GM12864 (cell line): Measurements from ENCODE around the gene SLC24A3.

Source experiments
- DNase-seq: peaks from one replicate; pipeline ENCODE4 v3.0.0-alpha.2; 2011; ENCODE audit warnings: low read depth
- H3K4me3 ChIP-seq: 2 replicates; pipeline ENCODE4 v1.5.1; 2011; ENCODE audit warnings: mild to moderate bottlenecking, low read depth, low read length, control low read depth
- TF ChIP-seq, protein P1 (sequence below): IDR thresholded peaks from 2 replicates; pipeline ENCODE4 v1.5.1; 2011; ENCODE audit warnings: low read depth, mild to moderate bottlenecking, moderate library complexity, low read length, control low read depth, inconsistent platforms; ENCODE audit errors: missing control alignments

SLC24A3 gene

DNA sequence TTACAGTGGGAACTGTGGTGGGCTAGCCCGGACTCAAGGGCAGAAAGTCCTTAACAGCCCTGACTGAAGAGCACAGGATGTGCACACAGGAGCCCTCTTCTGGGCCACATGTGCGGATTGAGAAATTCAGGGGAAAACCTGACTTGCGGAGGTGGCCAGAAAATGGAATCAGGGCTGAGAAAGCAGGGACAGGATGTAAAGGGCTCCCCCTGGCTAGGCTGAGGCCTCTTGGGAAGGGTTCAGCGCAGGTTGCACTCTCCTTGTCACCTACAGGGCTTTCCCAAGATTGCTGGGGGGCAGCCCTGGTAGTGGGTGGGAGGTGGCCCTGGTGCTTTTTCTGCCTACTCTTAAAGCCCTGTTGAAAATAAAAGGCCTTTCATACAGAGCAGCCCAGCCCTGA is 251.2 kb downstream of the SLC24A3 start:
- no peak for DNase-seq
- no peak overlapping the region for H3K4me3 ChIP-seq
- TF ChIP-seq, protein P1, sequence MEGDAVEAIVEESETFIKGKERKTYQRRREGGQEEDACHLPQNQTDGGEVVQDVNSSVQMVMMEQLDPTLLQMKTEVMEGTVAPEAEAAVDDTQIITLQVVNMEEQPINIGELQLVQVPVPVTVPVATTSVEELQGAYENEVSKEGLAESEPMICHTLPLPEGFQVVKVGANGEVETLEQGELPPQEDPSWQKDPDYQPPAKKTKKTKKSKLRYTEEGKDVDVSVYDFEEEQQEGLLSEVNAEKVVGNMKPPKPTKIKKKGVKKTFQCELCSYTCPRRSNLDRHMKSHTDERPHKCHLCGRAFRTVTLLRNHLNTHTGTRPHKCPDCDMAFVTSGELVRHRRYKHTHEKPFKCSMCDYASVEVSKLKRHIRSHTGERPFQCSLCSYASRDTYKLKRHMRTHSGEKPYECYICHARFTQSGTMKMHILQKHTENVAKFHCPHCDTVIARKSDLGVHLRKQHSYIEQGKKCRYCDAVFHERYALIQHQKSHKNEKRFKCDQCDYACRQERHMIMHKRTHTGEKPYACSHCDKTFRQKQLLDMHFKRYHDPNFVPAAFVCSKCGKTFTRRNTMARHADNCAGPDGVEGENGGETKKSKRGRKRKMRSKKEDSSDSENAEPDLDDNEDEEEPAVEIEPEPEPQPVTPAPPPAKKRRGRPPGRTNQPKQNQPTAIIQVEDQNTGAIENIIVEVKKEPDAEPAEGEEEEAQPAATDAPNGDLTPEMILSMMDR, result no peak

DNA sequence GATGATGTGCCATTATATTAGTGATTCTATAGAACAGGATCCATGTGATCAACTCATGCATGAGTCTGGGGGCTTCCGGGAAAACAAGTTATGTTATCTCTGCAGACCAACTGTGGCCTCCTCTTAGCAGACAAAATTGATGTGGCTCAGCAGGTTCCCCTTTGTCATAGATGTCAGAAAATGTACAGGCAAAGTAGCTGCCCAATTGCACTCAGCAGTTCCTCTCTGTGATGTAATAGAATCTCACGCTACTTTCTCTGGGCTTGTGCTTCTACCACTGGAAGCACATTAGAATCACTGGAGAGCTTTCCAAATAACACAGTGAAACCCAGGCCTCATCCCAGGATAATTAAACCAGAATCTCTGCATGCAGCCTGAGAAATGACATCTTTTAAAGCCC is 253.1 kb downstream of the SLC24A3 start:
- no peak for DNase-seq
- TF ChIP-seq, protein P1, result no peak
- H3K4me3 ChIP-seq, result no peak overlapping the region

DNA sequence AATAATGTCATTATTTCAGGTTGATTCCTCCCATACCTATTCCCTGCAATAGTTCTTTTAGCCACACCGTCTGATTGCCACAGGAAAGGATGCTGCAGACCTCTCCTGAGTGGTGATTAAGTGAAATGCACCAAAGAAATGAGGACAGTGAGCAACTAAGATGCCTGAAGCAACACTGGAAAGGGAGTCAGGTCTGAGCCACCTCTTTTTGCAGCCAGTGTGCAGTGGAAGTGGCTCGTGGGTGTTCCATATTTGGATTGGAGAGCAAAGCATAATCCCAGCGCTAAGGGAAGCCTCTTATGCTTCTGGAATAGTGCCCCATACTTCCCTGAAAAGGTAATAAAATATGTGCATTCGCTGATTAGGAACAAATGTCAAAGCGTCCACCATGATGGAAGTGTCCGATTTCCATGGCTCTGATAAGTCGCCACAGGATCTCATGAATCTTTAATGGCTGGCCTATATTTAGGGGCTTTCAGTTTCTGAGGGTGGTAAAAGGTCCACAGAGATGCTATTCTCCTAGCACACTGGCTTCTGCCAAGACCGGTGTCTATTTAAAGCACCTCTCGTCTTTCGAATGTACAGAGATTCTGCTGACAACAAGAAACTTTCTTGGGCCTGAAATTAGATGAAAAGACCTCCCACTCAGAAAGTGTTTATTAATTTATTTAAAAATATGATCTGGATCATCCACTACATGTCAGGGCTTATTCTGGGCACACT is 253.9 kb downstream of the SLC24A3 start:
- H3K4me3 ChIP-seq, result no peak overlapping the region
- TF ChIP-seq, protein P1, result no peak
- no peak for DNase-seq

DNA sequence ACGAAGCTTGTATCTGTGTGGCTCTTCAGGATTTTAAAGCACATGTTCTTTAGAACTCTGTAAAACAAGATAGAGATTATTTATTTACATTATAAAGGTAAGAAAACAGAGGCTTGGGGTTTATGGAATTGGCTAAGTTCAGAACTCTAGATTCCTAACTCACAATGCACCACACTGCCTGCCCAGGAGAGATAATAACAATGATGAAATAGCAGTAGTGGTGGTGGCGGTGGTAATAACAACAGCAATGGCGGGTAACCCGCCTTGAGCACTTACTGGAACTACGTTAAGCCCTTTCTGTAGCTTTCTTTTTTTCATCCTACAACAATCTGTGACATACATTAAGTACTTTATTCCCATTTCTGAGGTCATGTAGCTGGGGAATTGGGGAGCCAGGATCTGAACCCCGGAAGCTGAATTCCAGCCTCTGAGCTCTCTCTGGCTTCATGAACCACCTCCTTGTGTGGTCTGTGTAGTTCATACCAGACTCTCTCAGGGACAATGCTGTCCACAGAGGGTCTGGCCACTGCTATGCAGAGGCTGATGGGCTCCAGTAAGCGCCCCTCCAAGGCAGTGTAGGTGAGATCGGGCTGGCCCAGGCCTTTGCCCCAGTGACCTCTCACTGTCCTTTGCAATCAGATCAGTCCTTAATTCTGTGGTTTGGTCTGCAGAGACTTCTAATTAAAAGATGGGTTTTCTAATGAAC is 260.9 kb downstream of the SLC24A3 start:
- TF ChIP-seq, protein P1, result no peak
- no peak for DNase-seq
- no peak overlapping the region for H3K4me3 ChIP-seq

DNA sequence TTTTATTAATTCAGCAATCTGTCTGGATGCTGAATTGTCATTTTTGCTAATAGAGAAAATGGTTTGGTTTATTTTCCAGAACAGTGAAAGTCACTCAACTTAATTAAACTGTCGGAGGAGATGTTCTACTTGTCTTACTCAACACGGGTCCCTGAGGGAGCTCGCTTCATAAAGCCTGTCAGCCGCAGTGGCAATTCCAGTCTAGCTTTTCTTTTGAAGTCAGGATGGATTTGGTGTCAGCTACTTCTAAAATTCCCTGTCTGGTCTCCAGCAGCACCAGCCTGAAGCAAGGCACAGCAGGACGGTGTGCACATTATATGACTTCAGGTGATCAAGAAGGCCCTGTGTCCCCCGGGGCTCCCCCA is 261.5 kb downstream of the SLC24A3 start:
- H3K4me3 ChIP-seq, result no peak overlapping the region
- TF ChIP-seq, protein P1, result no peak
- no peak for DNase-seq

DNA sequence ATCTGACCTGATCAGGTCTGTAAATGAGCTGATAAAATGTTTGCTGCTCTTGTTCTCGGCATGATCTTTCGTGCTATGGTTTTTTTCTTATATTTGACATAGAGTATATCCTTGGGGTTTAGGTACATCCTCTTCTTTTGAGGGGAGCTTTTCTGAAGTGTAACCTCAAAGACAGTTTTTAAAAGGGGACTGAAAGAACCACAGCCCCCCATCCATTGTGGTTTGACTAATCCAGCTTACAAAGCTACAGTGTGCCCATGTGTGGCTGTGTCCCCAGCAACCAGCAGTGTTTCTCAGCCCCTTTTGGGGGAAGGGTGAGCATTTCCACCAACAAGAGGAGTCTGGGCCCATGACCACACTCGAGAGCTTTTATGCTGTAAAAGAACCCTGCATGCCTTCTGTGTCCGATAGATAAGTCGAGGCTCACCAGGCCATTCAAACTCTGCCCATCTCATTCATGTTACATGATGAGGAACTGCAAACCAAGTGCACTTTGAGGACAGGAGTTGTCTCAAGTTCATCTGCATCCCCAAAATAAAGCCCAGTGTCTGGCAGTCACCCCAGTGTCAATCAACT is 266.0 kb downstream of the SLC24A3 start:
- TF ChIP-seq, protein P1, result no peak
- no peak overlapping the region for H3K4me3 ChIP-seq
- no peak for DNase-seq
